Retinal pigment epithelial cell (primary cell): ENCODE measurements around the gene FMNL2.

Source experiments
- DNase-seq: peaks from one replicate; pipeline ENCODE4 v3.0.0-alpha.2; 2010; ENCODE audit warnings: low read depth
- H3K4me3 ChIP-seq: 2 replicates; pipeline ENCODE4 v1.5.1; 2011; ENCODE audit warnings: mild to moderate bottlenecking, low read length, control low read depth, moderate library complexity
- TF ChIP-seq, protein P1 (sequence below): conservative IDR thresholded peaks from 2 replicates; pipeline ENCODE4 v1.5.1; 2011; ENCODE audit warnings: low read depth, low read length, control low read depth, inconsistent platforms

Gene FMNL2

GRCh38 chr2:152445791-152446201, 110.8 kb downstream of the FMNL2 start:
- TF ChIP-seq, protein P1, sequence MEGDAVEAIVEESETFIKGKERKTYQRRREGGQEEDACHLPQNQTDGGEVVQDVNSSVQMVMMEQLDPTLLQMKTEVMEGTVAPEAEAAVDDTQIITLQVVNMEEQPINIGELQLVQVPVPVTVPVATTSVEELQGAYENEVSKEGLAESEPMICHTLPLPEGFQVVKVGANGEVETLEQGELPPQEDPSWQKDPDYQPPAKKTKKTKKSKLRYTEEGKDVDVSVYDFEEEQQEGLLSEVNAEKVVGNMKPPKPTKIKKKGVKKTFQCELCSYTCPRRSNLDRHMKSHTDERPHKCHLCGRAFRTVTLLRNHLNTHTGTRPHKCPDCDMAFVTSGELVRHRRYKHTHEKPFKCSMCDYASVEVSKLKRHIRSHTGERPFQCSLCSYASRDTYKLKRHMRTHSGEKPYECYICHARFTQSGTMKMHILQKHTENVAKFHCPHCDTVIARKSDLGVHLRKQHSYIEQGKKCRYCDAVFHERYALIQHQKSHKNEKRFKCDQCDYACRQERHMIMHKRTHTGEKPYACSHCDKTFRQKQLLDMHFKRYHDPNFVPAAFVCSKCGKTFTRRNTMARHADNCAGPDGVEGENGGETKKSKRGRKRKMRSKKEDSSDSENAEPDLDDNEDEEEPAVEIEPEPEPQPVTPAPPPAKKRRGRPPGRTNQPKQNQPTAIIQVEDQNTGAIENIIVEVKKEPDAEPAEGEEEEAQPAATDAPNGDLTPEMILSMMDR = no peak
- no peak for DNase-seq
- no peak overlapping the region for H3K4me3 ChIP-seq

GRCh38 chr2:152446213-152446612, 111.2 kb downstream of the FMNL2 start:
- TF ChIP-seq, protein P1 = no peak
- H3K4me3 ChIP-seq = no peak overlapping the region
- no peak for DNase-seq

- TF ChIP-seq, protein P1 = no peak
- H3K4me3 ChIP-seq = no peak overlapping the region
- DNase-seq = no peak
These were observed 112.9 kb downstream of the FMNL2 start for GRCh38 chr2:152447897-152448296.

GRCh38 chr2:152448606-152449005, 113.6 kb downstream of the FMNL2 start:
- DNase-seq = no peak
- H3K4me3 ChIP-seq = no peak overlapping the region
- TF ChIP-seq, protein P1 = no peak

GRCh38 chr2:152449578-152449977, 114.6 kb downstream of the FMNL2 start:
- no peak for DNase-seq
- no peak overlapping the region for H3K4me3 ChIP-seq
- TF ChIP-seq, protein P1 = no peak

DNA sequence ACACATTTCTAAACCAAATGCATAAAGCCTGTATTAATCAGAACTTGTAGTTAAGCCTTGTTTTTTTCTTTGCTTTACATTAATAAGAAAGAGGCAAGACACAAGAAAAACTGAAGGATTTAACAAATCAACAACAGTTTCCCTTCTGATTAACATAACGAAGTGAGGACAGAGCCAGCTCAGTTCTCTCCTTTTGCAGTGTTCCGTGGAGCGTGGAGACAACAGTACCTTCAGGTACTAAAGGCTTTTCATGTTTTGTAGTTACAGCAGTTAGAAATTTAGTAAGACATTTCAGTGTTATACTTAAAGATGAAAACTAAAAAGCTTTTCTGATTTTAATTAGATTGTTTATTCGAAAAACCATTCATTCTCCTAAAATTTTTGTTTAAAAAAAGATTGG, 115.2 kb downstream of the FMNL2 start:
- no peak overlapping the region for H3K4me3 ChIP-seq
- TF ChIP-seq, protein P1 = no peak
- no peak for DNase-seq

DNA sequence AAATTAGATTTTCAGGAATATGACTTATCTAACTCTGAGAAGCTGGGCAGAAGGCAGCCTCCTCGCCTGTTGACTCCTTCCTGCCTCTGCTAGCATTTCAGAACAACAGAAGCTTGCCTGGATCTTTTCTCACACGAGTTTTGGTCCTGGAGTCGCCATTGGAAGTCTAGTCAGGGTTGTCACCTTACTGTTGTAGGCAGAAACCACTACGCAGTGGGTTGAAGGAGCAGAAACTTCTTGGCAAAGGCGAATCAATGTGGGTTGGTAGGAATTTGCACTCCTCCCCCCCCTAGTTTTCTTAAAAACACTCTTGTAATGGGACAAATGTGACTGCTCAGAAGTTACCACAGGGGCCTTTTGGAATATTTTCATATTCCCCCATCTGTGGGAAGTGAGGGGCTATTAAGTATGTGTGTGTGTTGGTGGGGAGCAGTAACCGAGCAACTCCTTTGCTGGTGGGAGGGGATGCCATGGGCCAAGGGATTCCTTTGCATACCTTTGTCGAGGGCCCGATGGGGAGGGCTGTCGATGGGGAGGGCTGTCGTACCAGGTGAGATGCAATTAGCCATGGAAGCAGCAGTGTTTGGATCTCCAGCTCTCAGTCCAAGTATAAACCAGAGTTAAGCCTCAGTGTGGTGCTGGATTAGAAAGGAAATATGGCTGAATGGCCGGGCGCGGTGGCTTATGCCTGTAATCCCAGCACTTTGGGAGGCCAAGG, 117.4 kb downstream of the FMNL2 start:
- TF ChIP-seq, protein P1 = no peak
- DNase-seq = no peak

More for the DNA sequence above, 117.4 kb downstream of the FMNL2 start:
- no peak overlapping the region for H3K4me3 ChIP-seq
